ENCODE measurements around the gene MTMR12.
"Not testable (repeated sequence)": the region's sequence is repeated elsewhere in the genome, so short reads cannot be mapped to it uniquely, and the experiment has no call there.

Gene MTMR12

GRCh38 chr5:32295966-32296772 lies 16.6 kb downstream of the MTMR12 start:
- not testable (repeated sequence) for DNase-seq

GRCh38 chr5:32291591-32291990 lies 21.1 kb downstream of the MTMR12 start:
- no peak for DNase-seq

GRCh38 chr5:32290922-32291321 lies 21.8 kb downstream of the MTMR12 start:
- DNase-seq, result no peak

- DNase-seq, result not testable (repeated sequence)
These were observed 22.2 kb downstream of the MTMR12 start for GRCh38 chr5:32290501-32290900.

GRCh38 chr5:32289986-32290385 lies 22.8 kb downstream of the MTMR12 start:
- DNase-seq, result not testable (repeated sequence)

GRCh38 chr5:32288135-32288534 lies 24.6 kb downstream of the MTMR12 start:
- not testable (repeated sequence) for DNase-seq

GRCh38 chr5:32287525-32287924 lies 25.2 kb downstream of the MTMR12 start:
- DNase-seq, result not testable (repeated sequence)

GRCh38 chr5:32285510-32286138 lies 27.1 kb downstream of the MTMR12 start:
- no peak for DNase-seq

GRCh38 chr5:32283539-32284377 lies 29.0 kb downstream of the MTMR12 start:
- no peak for DNase-seq

GRCh38 chr5:32283061-32283460 lies 29.7 kb downstream of the MTMR12 start:
- DNase-seq, result no peak

GRCh38 chr5:32282633-32283032 lies 30.1 kb downstream of the MTMR12 start:
- DNase-seq, result no peak

- DNase-seq, result not testable (repeated sequence)
These were observed 31.2 kb downstream of the MTMR12 start for GRCh38 chr5:32281378-32282133.

- no peak for DNase-seq
These were observed 32.1 kb downstream of the MTMR12 start for GRCh38 chr5:32280656-32281081.

- no peak for DNase-seq
These were observed 33.0 kb downstream of the MTMR12 start for GRCh38 chr5:32279786-32280185.

- no peak for DNase-seq
These were observed 33.5 kb downstream of the MTMR12 start for GRCh38 chr5:32279223-32279622.

GRCh38 chr5:32278406-32278805 lies 34.3 kb downstream of the MTMR12 start:
- no peak for DNase-seq

GRCh38 chr5:32277798-32278197 lies 34.9 kb downstream of the MTMR12 start:
- DNase-seq, result no peak

GRCh38 chr5:32276173-32276853 lies 36.4 kb downstream of the MTMR12 start:
- peak; percentile 66 for DNase-seq

GRCh38 chr5:32275396-32275741 lies 37.4 kb downstream of the MTMR12 start:
- no peak for DNase-seq

GRCh38 chr5:32274548-32275395 lies 38.0 kb downstream of the MTMR12 start:
- DNase-seq, result no peak

GRCh38 chr5:32273821-32274220 lies 38.9 kb downstream of the MTMR12 start:
- no peak for DNase-seq

All from NCI-H774 (cell line).